GM23338 (cell line): ENCODE results near the gene PRPSAP2. TPM values are rescaled to one million over a fixed set of nuclear protein-coding genes. Genes with fewer than 3 reads are reported as not detected.

Source experiments
- ATAC-seq: fragments of 200-7000 bp; cut with Tn5 transposase; 3 replicates; pipeline ENCODE4 v1.9.1; 2020
- DNase-seq: peaks from one replicate; pipeline ENCODE4 v3.0.0-alpha.2; 2015; ENCODE audit warnings: low spot score
- H2AFZ ChIP-seq: fragments of 200-600 bp; sonication (generic); 2 replicates; pipeline ENCODE4 v1.8.0; 2016; ENCODE audit warnings: antibody characterized with exemption, mild to moderate bottlenecking, moderate library complexity
- H3F3A ChIP-seq: fragments of 200-600 bp; sonication (generic); replicated peaks from 2 replicates; pipeline ENCODE4 v1.8.0; 2017; ENCODE audit warnings: antibody characterized with exemption, mixed run types, low read depth
- H3K27ac ChIP-seq: fragments of 200-600 bp; sonication (generic); 2 replicates; pipeline ENCODE4 v1.6.1; 2016; ENCODE audit warnings: low read depth
- H3K27me3 ChIP-seq: fragments of 200-600 bp; sonication (generic); 2 replicates; pipeline ENCODE4 v1.8.0; 2016; ENCODE audit warnings: mild to moderate bottlenecking, mixed run types, moderate library complexity; ENCODE audit not compliant: insufficient read depth
- H3K36me3 ChIP-seq: fragments of 200-600 bp; sonication (generic); 2 replicates; pipeline ENCODE4 v1.8.0; 2016; ENCODE audit warnings: mild to moderate bottlenecking; ENCODE audit not compliant: insufficient read depth
- H3K4me1 ChIP-seq: fragments of 200-600 bp; sonication (generic); 2 replicates; pipeline ENCODE4 v1.8.0; 2016; ENCODE audit warnings: mild to moderate bottlenecking, moderate library complexity; ENCODE audit not compliant: insufficient read depth
- H3K4me2 ChIP-seq: fragments of 200-600 bp; sonication (generic); 2 replicates; pipeline ENCODE4 v1.7.1; 2017; ENCODE audit warnings: mixed run types
- H3K4me3 ChIP-seq: fragments of 200-600 bp; sonication (generic); 2 replicates; pipeline ENCODE4 v1.6.1; 2016; ENCODE audit warnings: mixed run types
- H3K79me2 ChIP-seq: fragments of 200-600 bp; sonication (generic); replicated peaks from 2 replicates; pipeline ENCODE4 v1.8.0; 2017; ENCODE audit warnings: mild to moderate bottlenecking; ENCODE audit not compliant: insufficient read depth
- H3K9me2 ChIP-seq: fragments of 200-600 bp; sonication (generic); 2 replicates; pipeline ENCODE4 v1.8.0; 2017; ENCODE audit not compliant: insufficient read depth
- H4K20me1 ChIP-seq: fragments of 200-600 bp; sonication (generic); replicated peaks from 2 replicates; pipeline ENCODE4 v1.8.0; 2017; ENCODE audit warnings: mild to moderate bottlenecking; ENCODE audit not compliant: insufficient read depth
- H3K27ac Mint-ChIP-seq: 2 replicates; pipeline ENCODE4 v1.8.0; 2020; ENCODE audit warnings: inconsistent platforms, mild to moderate bottlenecking, moderate library complexity, mixed read lengths
- H3K27me3 Mint-ChIP-seq: 3 replicates; pipeline ENCODE4 v1.8.0; 2022; ENCODE audit warnings: low read depth, mild to moderate bottlenecking, moderate library complexity, mixed read lengths, inconsistent platforms; ENCODE audit not compliant: insufficient read depth, poor library complexity
- H3K36me3 Mint-ChIP-seq: 3 replicates; pipeline ENCODE4 v1.8.0; 2021; ENCODE audit warnings: low read depth, mild to moderate bottlenecking, inconsistent platforms, moderate library complexity, mixed read lengths
- H3K4me1 Mint-ChIP-seq: 3 replicates; pipeline ENCODE4 v1.8.0; 2020; ENCODE audit warnings: mild to moderate bottlenecking, inconsistent platforms, mixed read lengths
- H3K4me3 Mint-ChIP-seq: 3 replicates; pipeline ENCODE4 v1.8.0; 2021; ENCODE audit warnings: moderate library complexity, mild to moderate bottlenecking, inconsistent platforms, mixed read lengths
- H3K9me3 Mint-ChIP-seq: 3 replicates; pipeline ENCODE4 v1.8.0; 2020; ENCODE audit warnings: moderate library complexity, mild to moderate bottlenecking, inconsistent platforms, mixed read lengths
- NANOG ChIP-seq: IDR thresholded peaks from 2 replicates; pipeline ENCODE4 v1.6.1; 2016; ENCODE audit warnings: antibody characterized with exemption, borderline replicate concordance
- REST ChIP-seq: IDR thresholded peaks from one replicate; pipeline ENCODE4 v1.6.1; 2018; ENCODE audit warnings: antibody characterized with exemption; ENCODE audit not compliant: unreplicated experiment
- STAT1 ChIP-seq: IDR thresholded peaks from one replicate; pipeline ENCODE4 v1.6.1; 2016; ENCODE audit warnings: antibody characterized with exemption; ENCODE audit not compliant: unreplicated experiment
- polyA plus RNA-seq: library from polyadenylated mRNA; unstranded; fragments of >200 nt; fragmentation: Nextera tagmentation; extraction: Ambion mirVana; gene quantifications from 2 replicates; pipeline ENCODE4 v1.2.1, GENCODE V29; 2016
- total RNA-seq: library from RNA; depleted of rRNA; stranded (reverse); fragments of >200 nt; shearing (Covaris generic); gene quantifications from 2 replicates; pipeline ENCODE4 v1.2.3, GENCODE V29; 2014
- TF ChIP-seq, protein P1 (sequence below): fragments of 250-450 bp; sonication (Bioruptor Pico); IDR thresholded peaks from 2 replicates; pipeline ENCODE4 v1.5.0; 2020; ENCODE audit warnings: mild to moderate bottlenecking, moderate library complexity
- TF ChIP-seq, protein P2 (sequence below): IDR thresholded peaks from 2 replicates; pipeline ENCODE4 v1.6.1; 2016; ENCODE audit warnings: antibody characterized with exemption

The PRPSAP2 gene
- total and polyA plus RNA-seq, 2 experiments from 2014 or later, result 34.6 to 54.4 TPM

DNA sequence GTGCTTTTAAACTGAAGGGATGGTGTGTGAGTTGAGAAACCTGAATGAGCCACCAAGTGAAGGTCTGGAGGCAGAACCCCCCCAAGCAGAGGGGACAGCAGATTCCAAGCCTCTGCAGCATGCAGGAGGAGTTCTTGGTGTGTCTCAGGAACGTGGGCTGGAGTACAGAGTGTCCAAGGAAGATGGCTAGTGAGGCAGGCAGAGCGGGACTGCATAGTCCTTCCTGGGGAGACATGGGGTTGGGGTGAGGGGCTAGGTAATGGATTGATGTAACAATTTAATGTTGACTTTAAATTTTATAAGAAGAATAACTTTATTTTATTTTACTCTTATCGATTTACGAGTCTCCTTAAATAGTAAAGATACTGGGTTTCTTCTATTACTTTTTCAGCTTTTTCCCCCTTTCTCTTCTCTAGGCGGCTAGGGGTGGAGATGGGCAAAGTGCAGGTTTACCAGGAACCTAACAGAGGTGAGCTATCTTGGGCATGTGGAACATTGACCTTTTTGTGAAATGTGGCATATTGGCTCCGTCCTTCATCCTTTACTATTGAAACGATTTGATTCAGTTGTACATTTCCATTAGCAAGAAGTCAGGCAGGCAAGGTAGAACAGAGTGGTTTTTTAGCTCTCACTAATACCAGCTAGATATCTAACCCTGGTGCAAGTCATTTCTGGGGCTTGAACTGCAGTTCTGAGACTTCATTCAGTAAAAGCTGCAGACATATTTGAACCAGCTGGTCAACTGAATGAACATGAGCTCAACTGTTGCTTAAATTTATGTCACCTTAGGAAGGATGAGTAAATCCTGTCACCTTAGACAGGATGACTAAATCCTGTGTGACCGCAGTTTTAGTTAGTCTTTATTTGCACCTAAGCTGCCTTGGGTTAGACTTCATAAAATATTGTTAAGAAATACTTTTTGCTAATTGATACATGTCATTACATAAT is 9.2 kb downstream of the PRPSAP2 start:
- Mint-ChIP-seq H3K27me3 (no peaks in the 10 kb centered on the region), H3K27ac (no peak overlapping the region), H3K4me1 (no peaks in the 10 kb centered on the region), H3K4me3 (no peak overlapping the region), H3K9me3 (no peaks in the 10 kb centered on the region), H3K36me3 (peaks cover 36% of the 10 kb centered on the region)
- ATAC-seq (no peak), DNase-seq (no peak)
- Histone ChIP-seq H3K27me3 (no peaks in the 10 kb centered on the region), H3K4me2 (no peak overlapping the region), H3K4me1 (no peaks in the 10 kb centered on the region), H4K20me1 (peaks cover 15% of the 10 kb centered on the region), H3K27ac (no peak overlapping the region), H2AFZ (no peak overlapping the region), H3K4me3 (no peak overlapping the region), H3K36me3 (peaks cover 19% of the 10 kb centered on the region), H3K9me2 (no peaks in the 10 kb centered on the region), H3K79me2 (peaks cover 37% of the 10 kb centered on the region), H3F3A (no peaks in the 10 kb centered on the region)
- TF ChIP-seq NANOG, result no peak
- TF ChIP-seq, protein P1, sequence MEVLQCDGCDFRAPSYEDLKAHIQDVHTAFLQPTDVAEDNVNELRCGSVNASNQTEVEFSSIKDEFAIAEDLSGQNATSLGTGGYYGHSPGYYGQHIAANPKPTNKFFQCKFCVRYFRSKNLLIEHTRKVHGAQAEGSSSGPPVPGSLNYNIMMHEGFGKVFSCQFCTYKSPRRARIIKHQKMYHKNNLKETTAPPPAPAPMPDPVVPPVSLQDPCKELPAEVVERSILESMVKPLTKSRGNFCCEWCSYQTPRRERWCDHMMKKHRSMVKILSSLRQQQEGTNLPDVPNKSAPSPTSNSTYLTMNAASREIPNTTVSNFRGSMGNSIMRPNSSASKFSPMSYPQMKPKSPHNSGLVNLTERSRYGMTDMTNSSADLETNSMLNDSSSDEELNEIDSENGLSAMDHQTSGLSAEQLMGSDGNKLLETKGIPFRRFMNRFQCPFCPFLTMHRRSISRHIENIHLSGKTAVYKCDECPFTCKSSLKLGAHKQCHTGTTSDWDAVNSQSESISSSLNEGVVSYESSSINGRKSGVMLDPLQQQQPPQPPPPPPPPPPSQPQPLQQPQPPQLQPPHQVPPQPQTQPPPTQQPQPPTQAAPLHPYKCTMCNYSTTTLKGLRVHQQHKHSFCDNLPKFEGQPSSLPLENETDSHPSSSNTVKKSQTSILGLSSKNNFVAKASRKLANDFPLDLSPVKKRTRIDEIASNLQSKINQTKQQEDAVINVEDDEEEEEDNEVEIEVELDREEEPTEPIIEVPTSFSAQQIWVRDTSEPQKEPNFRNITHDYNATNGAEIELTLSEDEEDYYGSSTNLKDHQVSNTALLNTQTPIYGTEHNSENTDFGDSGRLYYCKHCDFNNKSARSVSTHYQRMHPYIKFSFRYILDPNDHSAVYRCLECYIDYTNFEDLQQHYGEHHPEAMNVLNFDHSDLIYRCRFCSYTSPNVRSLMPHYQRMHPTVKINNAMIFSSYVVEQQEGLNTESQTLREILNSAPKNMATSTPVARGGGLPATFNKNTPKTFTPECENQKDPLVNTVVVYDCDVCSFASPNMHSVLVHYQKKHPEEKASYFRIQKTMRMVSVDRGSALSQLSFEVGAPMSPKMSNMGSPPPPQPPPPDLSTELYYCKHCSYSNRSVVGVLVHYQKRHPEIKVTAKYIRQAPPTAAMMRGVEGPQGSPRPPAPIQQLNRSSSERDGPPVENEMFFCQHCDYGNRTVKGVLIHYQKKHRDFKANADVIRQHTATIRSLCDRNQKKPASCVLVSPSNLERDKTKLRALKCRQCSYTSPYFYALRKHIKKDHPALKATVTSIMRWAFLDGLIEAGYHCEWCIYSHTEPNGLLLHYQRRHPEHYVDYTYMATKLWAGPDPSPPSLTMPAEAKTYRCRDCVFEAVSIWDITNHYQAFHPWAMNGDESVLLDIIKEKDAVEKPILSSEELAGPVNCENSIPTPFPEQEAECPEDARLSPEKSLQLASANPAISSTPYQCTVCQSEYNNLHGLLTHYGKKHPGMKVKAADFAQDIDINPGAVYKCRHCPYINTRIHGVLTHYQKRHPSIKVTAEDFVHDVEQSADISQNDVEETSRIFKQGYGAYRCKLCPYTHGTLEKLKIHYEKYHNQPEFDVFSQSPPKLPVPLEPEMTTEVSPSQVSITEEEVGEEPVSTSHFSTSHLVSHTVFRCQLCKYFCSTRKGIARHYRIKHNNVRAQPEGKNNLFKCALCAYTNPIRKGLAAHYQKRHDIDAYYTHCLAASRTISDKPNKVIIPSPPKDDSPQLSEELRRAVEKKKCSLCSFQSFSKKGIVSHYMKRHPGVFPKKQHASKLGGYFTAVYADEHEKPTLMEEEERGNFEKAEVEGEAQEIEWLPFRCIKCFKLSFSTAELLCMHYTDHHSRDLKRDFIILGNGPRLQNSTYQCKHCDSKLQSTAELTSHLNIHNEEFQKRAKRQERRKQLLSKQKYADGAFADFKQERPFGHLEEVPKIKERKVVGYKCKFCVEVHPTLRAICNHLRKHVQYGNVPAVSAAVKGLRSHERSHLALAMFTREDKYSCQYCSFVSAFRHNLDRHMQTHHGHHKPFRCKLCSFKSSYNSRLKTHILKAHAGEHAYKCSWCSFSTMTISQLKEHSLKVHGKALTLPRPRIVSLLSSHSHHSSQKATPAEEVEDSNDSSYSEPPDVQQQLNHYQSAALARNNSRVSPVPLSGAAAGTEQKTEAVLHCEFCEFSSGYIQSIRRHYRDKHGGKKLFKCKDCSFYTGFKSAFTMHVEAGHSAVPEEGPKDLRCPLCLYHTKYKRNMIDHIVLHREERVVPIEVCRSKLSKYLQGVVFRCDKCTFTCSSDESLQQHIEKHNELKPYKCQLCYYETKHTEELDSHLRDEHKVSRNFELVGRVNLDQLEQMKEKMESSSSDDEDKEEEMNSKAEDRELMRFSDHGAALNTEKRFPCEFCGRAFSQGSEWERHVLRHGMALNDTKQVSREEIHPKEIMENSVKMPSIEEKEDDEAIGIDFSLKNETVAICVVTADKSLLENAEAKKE (CRISPR knock-in tag), result no peak

GRCh38 chr17:18877104-18877645 is 19.2 kb downstream of the PRPSAP2 start:
- H3K79me2 ChIP-seq, result no peaks in the 10 kb centered on the region
- H3F3A ChIP-seq, result no peaks in the 10 kb centered on the region
- H3K27me3 ChIP-seq, result no peaks in the 10 kb centered on the region
- Mint-ChIP-seq H3K4me3 (no peak overlapping the region), H3K4me1 (no peaks in the 10 kb centered on the region), H3K36me3 (peaks cover 71% of the 10 kb centered on the region), H3K27ac (no peak overlapping the region), H3K27me3 (no peaks in the 10 kb centered on the region), H3K9me3 (no peaks in the 10 kb centered on the region)
- TF ChIP-seq, protein P2, sequence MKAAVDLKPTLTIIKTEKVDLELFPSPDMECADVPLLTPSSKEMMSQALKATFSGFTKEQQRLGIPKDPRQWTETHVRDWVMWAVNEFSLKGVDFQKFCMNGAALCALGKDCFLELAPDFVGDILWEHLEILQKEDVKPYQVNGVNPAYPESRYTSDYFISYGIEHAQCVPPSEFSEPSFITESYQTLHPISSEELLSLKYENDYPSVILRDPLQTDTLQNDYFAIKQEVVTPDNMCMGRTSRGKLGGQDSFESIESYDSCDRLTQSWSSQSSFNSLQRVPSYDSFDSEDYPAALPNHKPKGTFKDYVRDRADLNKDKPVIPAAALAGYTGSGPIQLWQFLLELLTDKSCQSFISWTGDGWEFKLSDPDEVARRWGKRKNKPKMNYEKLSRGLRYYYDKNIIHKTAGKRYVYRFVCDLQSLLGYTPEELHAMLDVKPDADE, result no peak
- TF ChIP-seq REST, result no peak
- TF ChIP-seq NANOG, result no peak
- TF ChIP-seq STAT1, result no peak
- H4K20me1 ChIP-seq, result no peaks in the 10 kb centered on the region; the same call in 1 of the 2 replicates
- peaks cover 33% of the 10 kb centered on the region for H3K36me3 ChIP-seq
- no peaks in the 10 kb centered on the region for H3K4me1 ChIP-seq
- no peak for ATAC-seq
- H3K4me3 ChIP-seq, result no peak overlapping the region
- H3K27ac ChIP-seq, result no peak overlapping the region
- H3K9me2 ChIP-seq, result no peaks in the 10 kb centered on the region
- no peak for DNase-seq
- H3K4me2 ChIP-seq, result no peak overlapping the region
- no peak overlapping the region for H2AFZ ChIP-seq
